HepG2 (cell line): ENCODE results near the gene MEGF10. TPM values are rescaled to one million over a fixed set of nuclear protein-coding genes. Genes with fewer than 3 reads are reported as not detected.
A peak's percentile ranks its signal among the peaks of the same experiment; 100 is the strongest.

Experiments used
- ATAC-seq: fragments of 200-7000 bp; cut with Tn5 transposase; 3 replicates; pipeline ENCODE4 v1.9.1; 2020; ENCODE audit warnings: mild to moderate bottlenecking, moderate library complexity
- BruUV-seq: library from RNA; stranded (reverse); fragments of 400-500 nt; replicated peaks from 2 replicates; lab custom pipeline; 2021; lab: Mats Ljungman, UMichigan
- CTCF ChIA-PET: fragments of 300-600 bp; formaldehyde crosslinking; extraction: SDS; loops from one replicate; lab custom pipeline; 2021; ENCODE audit warnings: low total read pairs, inconsistent platforms, low intra/inter-chr PET ratio; lab: Yijun Ruan, JAX
- POLR2A ChIA-PET: fragments of 350-600 bp; sonication (Branson Sonifier 250); formaldehyde crosslinking; loops from one replicate; lab custom pipeline; 2020; ENCODE audit warnings: antibody characterized with exemption, inconsistent platforms; lab: Yijun Ruan, JAX
- DNase-seq: peaks from one replicate; pipeline ENCODE4 v3.0.0-alpha.2; 2015; ENCODE audit warnings: low spot score
- FAIRE-seq: peaks from 3 replicates; lab custom pipeline; 2011; peaks lifted over from hg19 to GRCh38; lab: Jason Lieb, UNC
- H2AFZ ChIP-seq: one replicate; pipeline ENCODE4 v1.6.1; 2011; ENCODE audit warnings: low read length, inconsistent platforms
- H3K27ac ChIP-seq: fragments of 300-600 bp; 3 replicates; pipeline ENCODE4 v1.8.0; 2011; ENCODE audit warnings: mixed run types, mild to moderate bottlenecking, mixed read lengths, low read length, inconsistent platforms; ENCODE audit not compliant: insufficient read depth; ENCODE audit errors: extremely low read length
- H3K27me3 ChIP-seq, 2 experiments: fragments of 200-600 bp in 1 of 2; 2 replicates in 1 of 2; 3 replicates in 1 of 2; pipeline versions ENCODE4 v1.6.0 to v1.8.0; 2011; ENCODE audit warnings: low read length in 2 of 2, mild to moderate bottlenecking in 2 of 2, moderate library complexity in 2 of 2, inconsistent platforms in 1 of 2; ENCODE audit not compliant: insufficient read depth in 2 of 2, control insufficient read depth in 1 of 2
- H3K36me3 ChIP-seq, 2 experiments: fragments of 200-600 bp in 1 of 2; replicated peaks in 1 of 2; 2 replicates in 1 of 2; 3 replicates in 1 of 2; pipeline versions ENCODE4 v1.5.1 to v1.8.0; 2011; ENCODE audit warnings: low read length in 2 of 2, inconsistent platforms in 1 of 2; ENCODE audit not compliant: insufficient read depth in 2 of 2, control insufficient read depth in 1 of 2
- H3K4me1 ChIP-seq: 2 replicates; pipeline ENCODE4 v1.5.1; 2012; ENCODE audit warnings: low read length, inconsistent platforms; ENCODE audit not compliant: insufficient read depth
- H3K4me2 ChIP-seq: 2 replicates; pipeline ENCODE4 v1.6.0; 2011; ENCODE audit warnings: low read depth, low read length, inconsistent platforms
- H3K4me3 ChIP-seq, 3 experiments: fragments of 200-600 bp in 1 of 3; sonication (generic), shearing (Covaris generic) in 1 of 3; replicated peaks in 1 of 3; 2 replicates each; pipeline ENCODE4 v1.5.1; 2011 to 2016; ENCODE audit warnings: low read length in 3 of 3, inconsistent platforms in 2 of 3, low read depth in 2 of 3, mild to moderate bottlenecking in 2 of 3, control low read depth in 1 of 3, mixed read lengths in 1 of 3; ENCODE audit not compliant: insufficient read depth in 1 of 3
- H3K79me2 ChIP-seq: one replicate; pipeline ENCODE4 v1.6.1; 2011; ENCODE audit warnings: low read length, inconsistent platforms; ENCODE audit not compliant: insufficient read depth
- H3K9ac ChIP-seq: 2 replicates; pipeline ENCODE4 v1.6.0; 2011; ENCODE audit warnings: mild to moderate bottlenecking, low read depth, low read length, inconsistent platforms; ENCODE audit not compliant: insufficient read depth
- H3K9me3 ChIP-seq: 2 replicates; pipeline ENCODE4 v1.5.1; 2012; ENCODE audit warnings: mild to moderate bottlenecking, low read length
- H4K20me1 ChIP-seq: 2 replicates; pipeline ENCODE4 v1.6.0; 2011; ENCODE audit warnings: inconsistent platforms, mild to moderate bottlenecking, low read length, moderate library complexity; ENCODE audit not compliant: insufficient read depth
- FOXA1 ChIP-seq, 2 experiments: fragments of 450-650 bp in 1 of 2; sonication (generic) in 1 of 2; formaldehyde crosslinking in 1 of 2; IDR thresholded peaks; 2 replicates each; pipeline versions ENCODE4 v1.4.0 to v1.6.1; 2016 to 2020; ENCODE audit warnings: missing genetic modification reagents in 1 of 2
- MAFF ChIP-seq: IDR thresholded peaks from 2 replicates; pipeline ENCODE4 v1.6.1; 2011; ENCODE audit warnings: low read depth, low read length, improper control_type of control experiment
- MAFK ChIP-seq, 2 experiments: IDR thresholded peaks in 1 of 2; conservative IDR thresholded peaks in 1 of 2; 2 replicates each; pipeline ENCODE4 v1.6.1; 2011; ENCODE audit warnings: improper control_type of control experiment in 2 of 2, low read length in 2 of 2
- SAP130 ChIP-seq: IDR thresholded peaks from 2 replicates; pipeline ENCODE4 v1.6.1; 2016; ENCODE audit warnings: low read depth
- USF2 ChIP-seq, 2 experiments: sonication (generic) in 1 of 2; formaldehyde crosslinking in 1 of 2; IDR thresholded peaks; 2 replicates each; pipeline versions ENCODE4 v1.5.1 to v1.6.1; 2011 to 2020; ENCODE audit warnings: borderline replicate concordance in 1 of 2, low read depth in 1 of 2, low read length in 1 of 2, mild to moderate bottlenecking in 1 of 2, missing genetic modification reagents in 1 of 2, moderate library complexity in 1 of 2
- WGBS: methylation state at CpG from one replicate; pipeline ENCODE4 v1.1.6; 2017; ENCODE audit warnings: low lambda C conversion rate; 5-methylcytosine and 5-hydroxymethylcytosine counted together
- in situ Hi-C: cut with HindIII; loops from 2 replicates; pipeline ENCODE4 v1.10.0; 2017; ENCODE audit warnings: low pct_unique_long_range_greater_than_20kb; ENCODE audit not compliant: extremely low pct_ligation_motif_present
- intact Hi-C: fragments of 100-400 bp; cut with micrococcal nuclease; formaldehyde crosslinking; loops from one replicate; pipeline ENCODE4 v1.10.0; 2022; ENCODE audit not compliant: unreplicated experiment
- polyA plus RNA-seq, 8 experiments: library from polyadenylated mRNA; depleted of rRNA in 3 of 8; stranded (reverse) in 7 of 8; unstranded in 1 of 8; fragments of >200 nt; fragmentation: Illumina TruSeq in 4 of 8; extraction: Trizol in 4 of 8; gene quantifications; 2 replicates each; pipeline versions ENCODE4 v1.2.1 to v1.2.3, GENCODE V29; 2011 to 2016; ENCODE audit warnings: low read depth in 4 of 8, missing spikeins in 1 of 8, mixed read lengths in 1 of 8; ENCODE audit not compliant: insufficient read depth in 1 of 8
- total RNA-seq, 5 experiments: library from RNA; depleted of rRNA; stranded (reverse); fragments of >200 nt; fragmentation: Illumina TruSeq; extraction: Trizol; gene quantifications; 2 replicates each; pipeline ENCODE4 v1.2.3, GENCODE V29; 2016; ENCODE audit warnings: low read depth in 1 of 5

Gene MEGF10
- total and polyA plus RNA-seq, 2 of the 13 experiments (the other 11 are each of a cell fraction or from before 2014, with no cell fraction given): not detected

- H3K4me1 ChIP-seq: no peaks in the 10 kb centered on the region
- no peak overlapping the region for H3K27ac ChIP-seq
- no peaks in the 10 kb centered on the region; a peak in 2 of 5 replicates for H3K27me3 ChIP-seq
- H3K4me3 ChIP-seq: no peak overlapping the region
- no peak for TF ChIP-seq FOXA1 (IDR thresholded peaks at IDR 0.05)
- no peak for TF ChIP-seq FOXA1 (CRISPR knock-in tag; IDR thresholded peaks at IDR 0.05)
- no peak for TF ChIP-seq USF2 (IDR thresholded peaks at IDR 0.05; ENCODE audit: low read depth, low read length)
- TF ChIP-seq USF2 (CRISPR knock-in tag; IDR thresholded peaks at IDR 0.05; ENCODE audit: borderline replicate concordance): peak; percentile 36; the same call in 1 of the 2 replicates
- H3K9me3 ChIP-seq: no peaks in the 10 kb centered on the region
- no TSS peak for BruUV-seq
- H3K36me3 ChIP-seq: no peaks in the 10 kb centered on the region
- H3K9ac ChIP-seq: no peak overlapping the region
- H3K4me2 ChIP-seq: no peak overlapping the region
- CTCF ChIA-PET: no interaction called here
- H3K79me2 ChIP-seq: no peaks in the 10 kb centered on the region
- H4K20me1 ChIP-seq: no peaks in the 10 kb centered on the region
- 31% methylated on average over 6 of the region's 6 CpGs for WGBS
- DNase-seq (no peak), FAIRE-seq (no peak), ATAC-seq (no peak; the same call in 2 of the 3 replicates)
- intact Hi-C loops (no loop called here), in situ Hi-C loops (no loop called here)
- POLR2A ChIA-PET: no interaction called here
- no peak overlapping the region for H2AFZ ChIP-seq
Measured at GRCh38 chr5:127506616-127507015, 216.0 kb downstream of the MEGF10 start.

- ChIA-PET CTCF (no interaction called here), POLR2A (no interaction called here)
- intact Hi-C loops: no loop called here
- H3K4me3 ChIP-seq: no peak overlapping the region
- no peaks in the 10 kb centered on the region; a peak in 2 of 5 replicates for H3K27me3 ChIP-seq
- no peaks in the 10 kb centered on the region for H3K4me1 ChIP-seq
- no peak overlapping the region for H3K27ac ChIP-seq
- no peaks in the 10 kb centered on the region for H3K9me3 ChIP-seq
- WGBS: 18% methylated on average over 2 of the region's 2 CpGs
- in situ Hi-C loops: no loop called here
- H3K79me2 ChIP-seq: no peaks in the 10 kb centered on the region
- DNase-seq (no peak), FAIRE-seq (no peak), ATAC-seq (no peak)
- H2AFZ ChIP-seq: no peak overlapping the region
- no TSS peak for BruUV-seq
- H3K36me3 ChIP-seq: no peaks in the 10 kb centered on the region
- no peak overlapping the region for H3K9ac ChIP-seq
- no peaks in the 10 kb centered on the region for H4K20me1 ChIP-seq
- TF ChIP-seq FOXA1 (IDR thresholded peaks at IDR 0.05): no peak
- no peak for TF ChIP-seq FOXA1 (CRISPR knock-in tag; IDR thresholded peaks at IDR 0.05)
- peak; percentile 86 for TF ChIP-seq MAFF
- TF ChIP-seq SAP130 (CRISPR knock-in tag): no peak
- peak; percentile 81 to 89 for TF ChIP-seq MAFK (conservative IDR thresholded peaks at IDR 0.05 in 1 of 2, IDR thresholded peaks at IDR 0.05 in 1 of 2; ENCODE audit: low read length in 2 of 2)
- no peak overlapping the region for H3K4me2 ChIP-seq
Measured at GRCh38 chr5:127508644-127509373, 218.2 kb downstream of the MEGF10 start.
